Activated CD8-positive, alpha-beta memory T cell treated with anti-CD3 and anti-CD28 coated beads for 1 hour (primary cell): ENCODE measurements around the gene SNX7.

Experiments
- DNase-seq, 2 donors: peaks; one replicate each; pipeline ENCODE4 v3.0.0-alpha.2; 2020; ENCODE audit warnings: low read depth in 1 of 2; ENCODE audit errors: extremely low read depth in 1 of 2

SNX7 gene

GRCh38 chr1:98763488-98764150 is 102.1 kb downstream of the SNX7 start:
- no peak for DNase-seq

GRCh38 chr1:98764485-98764884 is 103.0 kb downstream of the SNX7 start:
- no peak for DNase-seq

- no peak for DNase-seq
Measured at GRCh38 chr1:98766255-98766654, 104.7 kb downstream of the SNX7 start.

- no peak for DNase-seq
Measured at GRCh38 chr1:98769162-98769561, 107.6 kb downstream of the SNX7 start.

GRCh38 chr1:98781906-98782305 is 120.4 kb downstream of the SNX7 start:
- no peak for DNase-seq

- no peak for DNase-seq
Measured at GRCh38 chr1:98783821-98784220, 122.3 kb downstream of the SNX7 start.

GRCh38 chr1:98791498-98791897 is 130.0 kb downstream of the SNX7 start:
- DNase-seq, result no peak

- no peak for DNase-seq
Measured at GRCh38 chr1:98792123-98792522, 130.6 kb downstream of the SNX7 start.

GRCh38 chr1:98793136-98793535 is 131.6 kb downstream of the SNX7 start:
- no peak for DNase-seq

- DNase-seq, result peak; percentile 3 to 8
Measured at GRCh38 chr1:98794196-98794886, 132.8 kb downstream of the SNX7 start.

GRCh38 chr1:98796049-98796448 is 134.5 kb downstream of the SNX7 start:
- DNase-seq, result no peak

- no peak for DNase-seq
Measured at GRCh38 chr1:98797506-98797905, 136.0 kb downstream of the SNX7 start.
